HEK293 (cell line): Measurements from ENCODE around the gene FOXL2NB.
"Not testable (repeated sequence)": the region's sequence is repeated elsewhere in the genome, so short reads cannot be mapped to it uniquely, and the experiment has no call there.

ENCODE experiments used
- CTCF ChIA-PET: fragments of 350-600 bp; formaldehyde crosslinking; extraction: SDS; loops from one replicate; lab custom pipeline; 2021; ENCODE audit warnings: antibody characterized with exemption; lab: Yijun Ruan, JAX
- POLR2A ChIA-PET: fragments of 300-600 bp; formaldehyde crosslinking; extraction: SDS; loops from one replicate; lab custom pipeline; 2020; ENCODE audit warnings: antibody characterized with exemption, inconsistent platforms; lab: Yijun Ruan, JAX
- H3K27ac ChIP-seq: fragments of 200-500 bp; sonication (Bioruptor generic); 2 replicates; pipeline ENCODE4 v1.5.1; 2014; ENCODE audit warnings: low read depth, low read length, control low read depth, inconsistent platforms; ENCODE audit errors: extremely low read depth
- H3K36me3 ChIP-seq, 2 experiments: fragments of 200-500 bp in 1 of 2; sonication (Bioruptor generic) in 1 of 2; 1 replicate in 1 of 2; 2 replicates in 1 of 2; pipeline ENCODE4 v1.5.1; 2014 to 2017; ENCODE audit warnings: inconsistent platforms in 2 of 2, low read length in 2 of 2; ENCODE audit not compliant: control insufficient read depth in 2 of 2, insufficient read depth in 1 of 2
- H3K4me1 ChIP-seq: fragments of 200-500 bp; sonication (Bioruptor generic); 2 replicates; pipeline ENCODE4 v1.5.1; 2014; ENCODE audit warnings: mild to moderate bottlenecking, low read length, inconsistent platforms; ENCODE audit not compliant: control insufficient read depth, insufficient read depth
- H3K4me3 ChIP-seq: 2 replicates; pipeline ENCODE4 v1.5.1; 2011; ENCODE audit warnings: low read depth, mild to moderate bottlenecking, control low read depth, low read length, moderate library complexity
- H3K9me3 ChIP-seq: fragments of 200-500 bp; sonication (Bioruptor generic); 2 replicates; pipeline ENCODE4 v1.5.1; 2014; ENCODE audit warnings: low read depth, low read length, inconsistent platforms; ENCODE audit not compliant: control insufficient read depth, insufficient read depth
- KLF9 ChIP-seq: fragments of 450-650 bp; formaldehyde crosslinking; IDR thresholded peaks from 2 replicates; pipeline ENCODE4 v1.5.1; 2016; ENCODE audit warnings: missing biosample characterization, missing genetic modification characterization, low read depth
- SCRT2 ChIP-seq: fragments of 450-650 bp; formaldehyde crosslinking; IDR thresholded peaks from 2 replicates; pipeline ENCODE4 v1.5.1; 2016; ENCODE audit warnings: missing biosample characterization, missing genetic modification characterization
- YY2 ChIP-seq: fragments of 450-650 bp; formaldehyde crosslinking; IDR thresholded peaks from 2 replicates; pipeline ENCODE4 v1.5.1; 2016; ENCODE audit warnings: missing biosample characterization, missing genetic modification characterization
- ZNF211 ChIP-seq: fragments of 450-650 bp; formaldehyde crosslinking; IDR thresholded peaks from 2 replicates; pipeline ENCODE4 v1.5.1; 2016; ENCODE audit warnings: low read depth, missing biosample characterization, missing genetic modification characterization
- ZNF292 ChIP-seq: fragments of 450-650 bp; formaldehyde crosslinking; IDR thresholded peaks from 2 replicates; pipeline ENCODE4 v1.5.1; 2016; ENCODE audit warnings: low read depth, missing biosample characterization, missing genetic modification characterization, borderline replicate concordance
- ZNF354C ChIP-seq: fragments of 450-650 bp; formaldehyde crosslinking; IDR thresholded peaks from 2 replicates; pipeline ENCODE4 v1.5.1; 2016; ENCODE audit warnings: missing biosample characterization, missing genetic modification characterization, low read depth, borderline replicate concordance
- ZNF747 ChIP-seq: fragments of 450-650 bp; formaldehyde crosslinking; IDR thresholded peaks from 2 replicates; pipeline ENCODE4 v1.5.1; 2016; ENCODE audit warnings: missing biosample characterization, missing genetic modification characterization
- ZSCAN23 ChIP-seq: fragments of 450-650 bp; formaldehyde crosslinking; IDR thresholded peaks from 2 replicates; pipeline ENCODE4 v1.5.1; 2016; ENCODE audit warnings: missing biosample characterization, missing genetic modification characterization
- TF ChIP-seq, protein P1 (sequence below): fragments of 450-650 bp; formaldehyde crosslinking; IDR thresholded peaks from 2 replicates; pipeline ENCODE4 v1.5.1; 2016; ENCODE audit warnings: missing biosample characterization, missing genetic modification characterization
- TF ChIP-seq, protein P2 (sequence below): fragments of 450-650 bp; formaldehyde crosslinking; IDR thresholded peaks from 2 replicates; pipeline ENCODE4 v1.5.1; 2016; ENCODE audit warnings: missing biosample characterization, missing genetic modification characterization, borderline replicate concordance
- TF ChIP-seq, protein P3 (sequence below): fragments of 450-650 bp; formaldehyde crosslinking; IDR thresholded peaks from 2 replicates; pipeline ENCODE4 v1.5.1; 2016; ENCODE audit warnings: missing biosample characterization, missing genetic modification characterization
- TF ChIP-seq, protein P4 (sequence below): IDR thresholded peaks from 2 replicates; pipeline ENCODE4 v1.6.1; 2011; ENCODE audit warnings: mild to moderate bottlenecking, low read depth, low read length, borderline replicate concordance

The FOXL2NB gene

DNA sequence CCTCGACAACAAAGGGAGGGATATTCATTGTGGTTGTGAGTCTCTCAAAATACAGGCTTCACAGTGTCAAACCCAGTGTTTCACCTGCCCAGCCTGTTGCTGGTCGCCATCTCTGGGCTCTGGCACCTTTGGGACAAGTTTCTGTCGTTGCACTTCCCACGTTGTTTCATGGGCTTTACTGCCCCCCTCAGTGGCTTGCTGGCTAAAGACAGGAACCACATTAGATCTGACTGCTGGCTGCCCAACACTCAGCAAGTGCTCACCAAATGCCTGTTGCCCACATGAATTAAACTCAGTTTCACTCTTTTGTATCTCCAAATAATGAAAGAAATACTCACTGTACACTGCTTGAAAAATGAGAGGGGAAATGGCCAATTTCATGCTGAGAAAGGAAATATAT, 27.7 kb upstream of the FOXL2NB start:
- CTCF ChIA-PET = interaction anchor here (0.6 to 2.1 kb wide), 3 partner anchors 14 to 573 kb away, joined by 3 to 11 read pairs (median 5); no protein-coding TSS in a partner anchor
- peak; percentile 17; the same call in 1 of the 2 replicates for TF ChIP-seq SCRT2 (tag by site-specific recombination)
- TF ChIP-seq, protein P1, sequence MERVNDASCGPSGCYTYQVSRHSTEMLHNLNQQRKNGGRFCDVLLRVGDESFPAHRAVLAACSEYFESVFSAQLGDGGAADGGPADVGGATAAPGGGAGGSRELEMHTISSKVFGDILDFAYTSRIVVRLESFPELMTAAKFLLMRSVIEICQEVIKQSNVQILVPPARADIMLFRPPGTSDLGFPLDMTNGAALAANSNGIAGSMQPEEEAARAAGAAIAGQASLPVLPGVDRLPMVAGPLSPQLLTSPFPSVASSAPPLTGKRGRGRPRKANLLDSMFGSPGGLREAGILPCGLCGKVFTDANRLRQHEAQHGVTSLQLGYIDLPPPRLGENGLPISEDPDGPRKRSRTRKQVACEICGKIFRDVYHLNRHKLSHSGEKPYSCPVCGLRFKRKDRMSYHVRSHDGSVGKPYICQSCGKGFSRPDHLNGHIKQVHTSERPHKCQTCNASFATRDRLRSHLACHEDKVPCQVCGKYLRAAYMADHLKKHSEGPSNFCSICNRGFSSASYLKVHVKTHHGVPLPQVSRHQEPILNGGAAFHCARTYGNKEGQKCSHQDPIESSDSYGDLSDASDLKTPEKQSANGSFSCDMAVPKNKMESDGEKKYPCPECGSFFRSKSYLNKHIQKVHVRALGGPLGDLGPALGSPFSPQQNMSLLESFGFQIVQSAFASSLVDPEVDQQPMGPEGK = no peak
- no peak for TF ChIP-seq YY2 (tag by site-specific recombination)
- TF ChIP-seq, protein P2, sequence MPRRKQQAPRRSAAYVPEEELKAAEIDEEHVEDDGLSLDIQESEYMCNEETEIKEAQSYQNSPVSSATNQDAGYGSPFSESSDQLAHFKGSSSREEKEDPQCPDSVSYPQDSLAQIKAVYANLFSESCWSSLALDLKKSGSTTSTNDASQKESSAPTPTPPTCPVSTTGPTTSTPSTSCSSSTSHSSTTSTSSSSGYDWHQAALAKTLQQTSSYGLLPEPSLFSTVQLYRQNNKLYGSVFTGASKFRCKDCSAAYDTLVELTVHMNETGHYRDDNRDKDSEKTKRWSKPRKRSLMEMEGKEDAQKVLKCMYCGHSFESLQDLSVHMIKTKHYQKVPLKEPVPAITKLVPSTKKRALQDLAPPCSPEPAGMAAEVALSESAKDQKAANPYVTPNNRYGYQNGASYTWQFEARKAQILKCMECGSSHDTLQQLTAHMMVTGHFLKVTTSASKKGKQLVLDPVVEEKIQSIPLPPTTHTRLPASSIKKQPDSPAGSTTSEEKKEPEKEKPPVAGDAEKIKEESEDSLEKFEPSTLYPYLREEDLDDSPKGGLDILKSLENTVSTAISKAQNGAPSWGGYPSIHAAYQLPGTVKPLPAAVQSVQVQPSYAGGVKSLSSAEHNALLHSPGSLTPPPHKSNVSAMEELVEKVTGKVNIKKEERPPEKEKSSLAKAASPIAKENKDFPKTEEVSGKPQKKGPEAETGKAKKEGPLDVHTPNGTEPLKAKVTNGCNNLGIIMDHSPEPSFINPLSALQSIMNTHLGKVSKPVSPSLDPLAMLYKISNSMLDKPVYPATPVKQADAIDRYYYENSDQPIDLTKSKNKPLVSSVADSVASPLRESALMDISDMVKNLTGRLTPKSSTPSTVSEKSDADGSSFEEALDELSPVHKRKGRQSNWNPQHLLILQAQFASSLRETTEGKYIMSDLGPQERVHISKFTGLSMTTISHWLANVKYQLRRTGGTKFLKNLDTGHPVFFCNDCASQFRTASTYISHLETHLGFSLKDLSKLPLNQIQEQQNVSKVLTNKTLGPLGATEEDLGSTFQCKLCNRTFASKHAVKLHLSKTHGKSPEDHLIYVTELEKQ (tag by site-specific recombination) = no peak
- no peak for TF ChIP-seq ZSCAN23 (tag by site-specific recombination)
- TF ChIP-seq, all 188 proteins: peak for 1
- Histone ChIP-seq H3K4me3 (no peak overlapping the region), H3K9me3 (no peaks in the 10 kb centered on the region), H3K36me3 (no peaks in the 10 kb centered on the region), H3K27ac (no peak overlapping the region), H3K4me1 (no peaks in the 10 kb centered on the region)
- POLR2A ChIA-PET = no interaction called here

DNA sequence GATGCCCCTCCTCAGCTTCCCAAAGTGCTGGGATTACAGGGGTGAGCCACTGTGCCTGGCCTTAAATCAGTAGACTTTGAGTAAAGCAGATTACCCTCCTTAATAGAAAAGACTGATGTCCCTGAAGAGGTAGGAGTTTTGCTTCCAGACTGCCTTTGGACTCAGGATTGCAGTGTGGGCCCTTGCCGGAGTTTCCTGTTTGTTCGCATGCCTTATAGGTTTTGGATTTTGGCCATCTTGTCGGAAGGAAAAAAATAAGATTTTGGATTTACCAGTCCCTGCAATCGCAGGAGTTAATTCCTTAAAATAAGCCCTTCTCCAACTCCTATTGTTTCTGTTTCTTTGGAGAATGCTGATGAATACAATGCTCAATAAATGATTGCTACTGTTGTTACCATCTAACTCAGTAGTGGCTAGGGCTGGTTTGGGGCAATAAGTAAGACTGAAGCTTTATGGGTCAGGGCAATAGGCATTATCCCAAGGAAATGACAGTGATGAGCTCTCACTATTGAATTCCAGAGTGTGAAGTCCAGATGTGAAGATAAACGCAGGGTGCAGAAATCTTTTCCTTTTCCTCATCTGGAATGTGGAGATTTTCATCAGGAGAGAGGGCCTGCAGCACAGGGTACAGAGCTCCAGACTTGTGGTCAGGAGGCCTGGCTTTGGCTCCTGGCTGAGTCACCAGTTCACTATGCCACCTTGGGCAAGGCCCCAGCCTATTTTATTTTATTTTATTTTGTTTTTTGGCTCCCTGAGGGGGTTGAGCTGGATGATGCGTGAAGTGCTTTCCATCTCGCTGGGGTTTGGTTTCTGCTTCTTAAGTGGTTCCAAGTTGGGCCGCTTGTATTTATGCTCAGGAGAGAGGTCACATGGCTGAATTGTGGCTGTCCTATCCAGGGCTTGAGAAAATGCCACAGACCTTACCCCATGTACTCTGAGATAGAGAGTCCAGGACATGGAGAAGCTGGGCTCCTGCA, 25.4 kb upstream of the FOXL2NB start:
- ChIA-PET POLR2A (interaction anchor here (0.7 kb wide), 1 partner anchor 327 kb away, joined by 5 read pairs; no protein-coding TSS in a partner anchor), CTCF (interaction anchor here (0.6 to 4.5 kb wide), 12 partner anchors 9 to 500 kb away, joined by 3 to 42 read pairs (median 4); partner anchors contain the start of gene CEP70)
- Histone ChIP-seq H3K36me3 (no peaks in the 10 kb centered on the region), H3K27ac (no peak overlapping the region), H3K9me3 (no peaks in the 10 kb centered on the region), H3K4me1 (no peaks in the 10 kb centered on the region), H3K4me3 (no peak overlapping the region)
- TF ChIP-seq ZNF211 (no peak), ZNF292 (tag by site-specific recombination) (no peak), ZNF747 (no peak), ZNF354C (tag by site-specific recombination) (no peak), KLF9 (no peak)
- TF ChIP-seq, protein P3, sequence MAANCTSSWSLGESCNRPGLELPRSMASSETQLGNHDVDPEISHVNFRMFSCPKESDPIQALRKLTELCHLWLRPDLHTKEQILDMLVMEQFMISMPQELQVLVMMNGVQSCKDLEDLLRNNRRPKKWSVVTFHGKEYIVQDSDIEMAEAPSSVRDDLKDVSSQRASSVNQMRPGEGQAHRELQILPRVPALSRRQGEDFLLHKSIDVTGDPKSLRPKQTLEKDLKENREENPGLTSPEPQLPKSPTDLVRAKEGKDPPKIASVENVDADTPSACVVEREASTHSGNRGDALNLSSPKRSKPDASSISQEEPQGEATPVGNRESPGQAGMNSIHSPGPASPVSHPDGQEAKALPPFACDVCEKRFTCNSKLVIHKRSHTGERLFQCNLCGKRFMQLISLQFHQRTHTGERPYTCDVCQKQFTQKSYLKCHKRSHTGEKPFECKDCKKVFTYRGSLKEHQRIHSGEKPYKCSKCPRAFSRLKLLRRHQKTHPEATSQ (tag by site-specific recombination) = no peak
- TF ChIP-seq, protein P4, sequence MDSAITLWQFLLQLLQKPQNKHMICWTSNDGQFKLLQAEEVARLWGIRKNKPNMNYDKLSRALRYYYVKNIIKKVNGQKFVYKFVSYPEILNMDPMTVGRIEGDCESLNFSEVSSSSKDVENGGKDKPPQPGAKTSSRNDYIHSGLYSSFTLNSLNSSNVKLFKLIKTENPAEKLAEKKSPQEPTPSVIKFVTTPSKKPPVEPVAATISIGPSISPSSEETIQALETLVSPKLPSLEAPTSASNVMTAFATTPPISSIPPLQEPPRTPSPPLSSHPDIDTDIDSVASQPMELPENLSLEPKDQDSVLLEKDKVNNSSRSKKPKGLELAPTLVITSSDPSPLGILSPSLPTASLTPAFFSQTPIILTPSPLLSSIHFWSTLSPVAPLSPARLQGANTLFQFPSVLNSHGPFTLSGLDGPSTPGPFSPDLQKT = no peak

DNA sequence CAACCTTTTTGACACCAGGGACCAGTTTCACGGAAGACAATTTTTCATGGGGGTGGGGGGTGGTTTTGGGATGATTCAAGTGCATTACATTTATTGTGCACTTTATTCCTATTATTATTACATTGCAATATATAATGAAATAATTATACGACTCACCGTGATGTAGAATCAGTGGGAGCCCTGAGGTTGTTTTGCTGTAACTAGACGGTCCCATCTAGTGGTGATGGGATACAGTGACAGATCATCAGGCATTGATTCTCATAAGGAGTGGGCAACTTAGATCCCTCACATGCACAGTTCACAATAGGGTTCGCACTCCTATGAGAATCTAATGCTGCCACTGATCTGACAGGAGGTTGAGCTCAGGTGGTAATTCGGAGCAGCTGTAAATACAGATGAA, 24.6 kb upstream of the FOXL2NB start:
- POLR2A ChIA-PET = interaction anchor here (0.7 kb wide), 1 partner anchor 328 kb away, joined by 5 read pairs; no protein-coding TSS in a partner anchor
- not testable (repeated sequence) for H3K36me3 ChIP-seq, H3K9me3 ChIP-seq, H3K27ac ChIP-seq, H3K4me3 ChIP-seq, H3K4me1 ChIP-seq
- CTCF ChIA-PET = interaction anchor here (0.6 to 4.5 kb wide), 17 partner anchors 9 to 507 kb away, joined by 3 to 42 read pairs (median 5); partner anchors contain the start of gene CEP70
